SK-N-MC (cell line): Measurements from ENCODE around the gene DUSP16.

ENCODE experiments used
- EZH2 ChIP-seq: fragments of 200-600 bp; sonication (generic); IDR thresholded peaks from one replicate; pipeline ENCODE4 v1.6.1; 2017; ENCODE audit warnings: antibody characterized with exemption
- POLR2AphosphoS5 ChIP-seq: IDR thresholded peaks from 2 replicates; pipeline ENCODE4 v1.6.1; 2012; ENCODE audit warnings: mild to moderate bottlenecking, low read depth, low read length, borderline replicate concordance

- no peak for TF ChIP-seq POLR2AphosphoS5
- no peak for TF ChIP-seq EZH2
Observed at GRCh38 chr12:12542964-12543363, 19.7 kb downstream of the DUSP16 start.
